SKM-1 (cell line): Measurements from ENCODE around the gene TBCK.

Source experiments
- DNase-seq: peaks from one replicate; lab custom pipeline; 2025; ENCODE audit not compliant: unreplicated experiment; lab: John Stamatoyannopoulos, UW

TBCK gene

GRCh38 chr4:106046083-106046482 lies 269.9 kb downstream of the TBCK start:
- no peak for DNase-seq

GRCh38 chr4:106041294-106042002 lies 274.6 kb downstream of the TBCK start:
- no peak for DNase-seq

GRCh38 chr4:106039796-106040195 lies 276.2 kb downstream of the TBCK start:
- DNase-seq: no peak

- DNase-seq: no peak
These were observed 277.1 kb downstream of the TBCK start for GRCh38 chr4:106038908-106039307.

GRCh38 chr4:106038012-106038411 lies 278.0 kb downstream of the TBCK start:
- DNase-seq: no peak

GRCh38 chr4:106036848-106037247 lies 279.2 kb downstream of the TBCK start:
- no peak for DNase-seq

- DNase-seq: no peak
These were observed 279.7 kb downstream of the TBCK start for GRCh38 chr4:106036334-106036733.

GRCh38 chr4:106035204-106035603 lies 280.8 kb downstream of the TBCK start:
- DNase-seq: no peak

GRCh38 chr4:106034751-106035150 lies 281.3 kb downstream of the TBCK start:
- DNase-seq: no peak

- no peak for DNase-seq
These were observed 281.8 kb downstream of the TBCK start for GRCh38 chr4:106034220-106034619.

GRCh38 chr4:106033469-106033868 lies 282.5 kb downstream of the TBCK start:
- DNase-seq: no peak

- no peak for DNase-seq
These were observed 283.1 kb downstream of the TBCK start for GRCh38 chr4:106032851-106033286.

- DNase-seq: no peak
These were observed 293.6 kb downstream of the TBCK start for GRCh38 chr4:106022454-106022853.

GRCh38 chr4:106021737-106022410 lies 294.1 kb downstream of the TBCK start:
- no peak for DNase-seq

GRCh38 chr4:106019771-106020170 lies 296.2 kb downstream of the TBCK start:
- DNase-seq: no peak

GRCh38 chr4:106017975-106018374 lies 298.0 kb downstream of the TBCK start:
- DNase-seq: no peak

GRCh38 chr4:106011387-106011786 lies 304.6 kb downstream of the TBCK start:
- no peak for DNase-seq

GRCh38 chr4:106010761-106011160 lies 305.2 kb downstream of the TBCK start:
- no peak for DNase-seq

- no peak for DNase-seq
These were observed 313.0 kb downstream of the TBCK start for GRCh38 chr4:106002994-106003393.

- DNase-seq: no peak
These were observed 317.6 kb downstream of the TBCK start for GRCh38 chr4:105998171-105999063.

GRCh38 chr4:105996845-105997244 lies 319.2 kb downstream of the TBCK start:
- no peak for DNase-seq
